ENCODE results near the gene CDH13. TPM values are rescaled to one million over a fixed set of nuclear protein-coding genes. Genes with fewer than 3 reads are reported as not detected.

The CDH13 gene
- total and polyA plus RNA-seq, 10 of the 15 experiments (the other 5 are each of a cell fraction or from before 2014, with no cell fraction given) = under 0.01 to 0.05 TPM; not detected in 8

GRCh38 chr16:83682868-83683235 is 1056.1 kb downstream of the CDH13 start:
- no peak overlapping the region for H3K27ac ChIP-seq (ENCODE audit: control insufficient read depth, insufficient read depth)
- no peak overlapping the region for H2AFZ ChIP-seq (ENCODE audit: control insufficient read depth, low read depth, low read length)
- WGBS (ENCODE audit: insufficient coverage, insufficient replicate concordance, low lambda C conversion rate, missing lambda C conversion rate) = under 1% methylated on average over 7 of the region's 7 CpGs
- DNase-seq (ENCODE audit: low read depth, low spot score) (no peak), FAIRE-seq (no peak), ATAC-seq (no peak)
- RAD21 ChIA-PET (ENCODE audit: unreplicated experiment) = no interaction called here
- intact Hi-C loops (cut with micrococcal nuclease; ENCODE audit: unreplicated experiment) = no loop called here
- no peak overlapping the region for H3K4me2 ChIP-seq (ENCODE audit: control insufficient read depth, insufficient read depth)
- POLR2A ChIA-PET = no interaction called here
- no peaks in the 10 kb centered on the region for H3K9me3 ChIP-seq (replicated peaks; ENCODE audit: control insufficient read depth, insufficient read depth, low read length)
- in situ Hi-C loops (cut with MboI) = no loop called here
- H3K9ac ChIP-seq (ENCODE audit: control insufficient read depth, insufficient read depth, low read length) = no peak overlapping the region
- no peaks in the 10 kb centered on the region for H3K27me3 ChIP-seq (replicated peaks in 1 of 2; ENCODE audit: control insufficient read depth in 2 of 2, insufficient read depth in 2 of 2, low read length in 1 of 2)
- CTCF ChIA-PET = no interaction called here
- SMC1A ChIA-PET (ENCODE audit: uncharacterized antibody, unreplicated experiment) = no interaction called here
- no peaks in the 10 kb centered on the region for H4K20me1 ChIP-seq (ENCODE audit: control insufficient read depth, insufficient read depth)
- no peaks in the 10 kb centered on the region for H3K4me1 ChIP-seq (ENCODE audit: control insufficient read depth, insufficient read depth, low read length)
- no peaks in the 10 kb centered on the region for H3K79me2 ChIP-seq (ENCODE audit: control insufficient read depth, insufficient read depth, low read length)
- H3K36me3 ChIP-seq (ENCODE audit: control insufficient read depth in 2 of 2, insufficient read depth in 2 of 2, low read length in 1 of 2) = no peaks in the 10 kb centered on the region
- no peak overlapping the region for H3K4me3 ChIP-seq
- no TSS peak for BruUV-seq (replicated peaks)
- TF ChIP-seq PKNOX1 (IDR thresholded peaks at IDR 0.05) (no peak), NFXL1 (IDR thresholded peaks at IDR 0.05; ENCODE audit: borderline replicate concordance) (no peak), NBN (IDR thresholded peaks at IDR 0.05) (no peak), CTCF (IDR thresholded peaks at IDR 0.05 in 2 of 3, conservative IDR thresholded peaks at IDR 0.05 in 1 of 3; ENCODE audit: control insufficient read depth in 2 of 3, extremely low read depth in 1 of 3, insufficient read depth in 1 of 3, low read depth in 3 of 3, low read length in 3 of 3) (no peak), MTA2 (IDR thresholded peaks at IDR 0.05; ENCODE audit: low read depth) (no peak), ZSCAN29 (IDR thresholded peaks at IDR 0.05) (no peak), DPF2 (IDR thresholded peaks at IDR 0.05) (no peak), ZBTB40 (IDR thresholded peaks at IDR 0.05; ENCODE audit: borderline replicate concordance) (no peak), RCOR1 (conservative IDR thresholded peaks at IDR 0.05; ENCODE audit: low read depth, low read length) (no peak), EP300 (IDR thresholded peaks at IDR 0.05; ENCODE audit: borderline replicate concordance in 1 of 2, control insufficient read depth in 1 of 2, low read depth in 2 of 2, low read length in 2 of 2) (no peak), ZBED1 (IDR thresholded peaks at IDR 0.05; ENCODE audit: borderline replicate concordance) (no peak), TAF1 (IDR thresholded peaks at IDR 0.05; ENCODE audit: borderline replicate concordance, low read depth, low read length) (no peak), ZNF592 (IDR thresholded peaks at IDR 0.05) (no peak), NFYA (IDR thresholded peaks at IDR 0.05; ENCODE audit: borderline replicate concordance, low read depth, low read length) (no peak)
